GM12878 (cell line): Measurements from ENCODE around the gene FBXL14. TPM values are rescaled to one million over a fixed set of nuclear protein-coding genes. Genes with fewer than 3 reads are reported as not detected.

ENCODE experiments used
- BHLHE40 ChIP-seq, 2 experiments: fragments of 450-650 bp in 1 of 2; IDR thresholded peaks; 2 replicates each; pipeline ENCODE4 v1.6.1; 2011 to 2017; ENCODE audit warnings: low read depth in 2 of 2, borderline replicate concordance in 1 of 2, improper control_type of control experiment in 1 of 2, low read length in 1 of 2, mild to moderate bottlenecking in 1 of 2
- CUX1 ChIP-seq: IDR thresholded peaks from 2 replicates; pipeline ENCODE4 v1.6.1; 2012; ENCODE audit warnings: improper control_type of control experiment, low read depth, low read length; ENCODE audit not compliant: insufficient replicate concordance
- DPF2 ChIP-seq: fragments of 450-650 bp; IDR thresholded peaks from 2 replicates; pipeline ENCODE4 v1.6.1; 2017; ENCODE audit warnings: mild to moderate bottlenecking
- EED ChIP-seq: sonication (generic); IDR thresholded peaks from 2 replicates; pipeline ENCODE4 v1.6.1; 2016; ENCODE audit warnings: antibody characterized with exemption, low read depth
- FOS ChIP-seq: IDR thresholded peaks from 3 replicates; pipeline ENCODE4 v1.6.1; 2011; ENCODE audit warnings: borderline replicate concordance; ENCODE audit not compliant: insufficient read length; ENCODE audit errors: extremely low read depth
- HDAC2 ChIP-seq: fragments of 200-600 bp; sonication (generic); IDR thresholded peaks from 2 replicates; pipeline ENCODE4 v1.6.1; 2017
- JUND ChIP-seq: IDR thresholded peaks from 2 replicates; pipeline ENCODE4 v1.6.1; 2012; ENCODE audit warnings: low read depth, mild to moderate bottlenecking, low read length, improper control_type of control experiment, moderate library complexity
- MLLT1 ChIP-seq: fragments of 450-650 bp; IDR thresholded peaks from 2 replicates; pipeline ENCODE4 v1.6.1; 2016; ENCODE audit warnings: mild to moderate bottlenecking
- MTA2 ChIP-seq: fragments of 450-650 bp; IDR thresholded peaks from 2 replicates; pipeline ENCODE4 v1.6.1; 2016; ENCODE audit warnings: low read depth, mild to moderate bottlenecking, moderate library complexity
- NFYA ChIP-seq: IDR thresholded peaks from 2 replicates; pipeline ENCODE4 v1.6.1; 2011; ENCODE audit warnings: low read depth, mild to moderate bottlenecking, low read length, improper control_type of control experiment, borderline replicate concordance
- NFYB ChIP-seq: IDR thresholded peaks from 2 replicates; pipeline ENCODE4 v1.6.1; 2011; ENCODE audit warnings: low read depth, mild to moderate bottlenecking, low read length, improper control_type of control experiment, moderate library complexity; ENCODE audit not compliant: insufficient read depth
- POU2F2 ChIP-seq: IDR thresholded peaks from 3 replicates; pipeline ENCODE4 v1.6.1; 2011; ENCODE audit warnings: low read depth, mild to moderate bottlenecking, low read length, borderline replicate concordance
- RCOR1 ChIP-seq: conservative IDR thresholded peaks from 2 replicates; pipeline ENCODE4 v1.6.1; 2012; ENCODE audit warnings: low read depth, low read length, improper control_type of control experiment
- RELA ChIP-seq: fragments of 450-650 bp; IDR thresholded peaks from 2 replicates; pipeline ENCODE4 v1.8.0; 2014; ENCODE audit warnings: borderline replicate concordance; ENCODE audit not compliant: partially characterized antibody
- SREBF1 ChIP-seq: IDR thresholded peaks from 2 replicates; pipeline ENCODE4 v1.6.1; 2012; ENCODE audit warnings: mild to moderate bottlenecking, low read length
- TAF1 ChIP-seq: IDR thresholded peaks from 2 replicates; pipeline ENCODE4 v1.6.1; 2011; ENCODE audit warnings: mild to moderate bottlenecking, low read depth, low read length, borderline replicate concordance
- polyA plus RNA-seq, 11 experiments: library from polyadenylated mRNA; depleted of rRNA in 4 of 11; unstranded in 6 of 11; stranded (reverse) in 5 of 11; fragments of >200 nt; fragmentation: Nextera tagmentation in 4 of 11; fragmentation: Illumina TruSeq in 1 of 11; extraction: Ambion mirVana in 4 of 11; extraction: Trizol in 1 of 11; gene quantifications; 1 replicate in 1 of 11; 2 replicates in 10 of 11; pipeline versions ENCODE4 v1.2.1 to v1.2.3, GENCODE V29; 2011 to 2016; ENCODE audit warnings: inconsistent platforms in 2 of 11, missing spikeins in 2 of 11, low read depth in 1 of 11
- total RNA-seq, 4 experiments: library from RNA; depleted of rRNA in 3 of 4; stranded (reverse); fragments of >200 nt in 3 of 4; fragmentation: Illumina TruSeq in 1 of 4; extraction: Trizol in 1 of 4; gene quantifications; 2 replicates each; pipeline versions ENCODE4 v1.2.1 to v1.2.3, GENCODE V29; 2013 to 2021

Gene FBXL14
- total and polyA plus RNA-seq, 10 of the 15 experiments (the other 5 are each of a cell fraction or from before 2014, with no cell fraction given): 0.44 to 19.0 (median 2.9) TPM

- 0 out of 2 replicates have a peak, but pooled peaks have one; percentile 37 for TF ChIP-seq MLLT1
- 0 out of 2 replicates have a peak, but pooled peaks have one; percentile 15 for TF ChIP-seq NFYB
- TF ChIP-seq JUND: no peak
- no peak for TF ChIP-seq SREBF1
- no peak for TF ChIP-seq BHLHE40 (IDR thresholded peaks at IDR 0.05; ENCODE audit: borderline replicate concordance in 1 of 2, low read depth in 2 of 2, low read length in 1 of 2)
- TF ChIP-seq FOS: no peak
- no peak for TF ChIP-seq DPF2
- TF ChIP-seq POU2F2: 0 out of 3 replicates have a peak, but pooled peaks have one; percentile 22
- peak; percentile 76; the same call in 1 of the 2 replicates for TF ChIP-seq EED
- TF ChIP-seq CUX1: no peak
- no peak for TF ChIP-seq RELA
- TF ChIP-seq NFYA: no peak
- TF ChIP-seq TAF1: 0 out of 2 replicates have a peak, but pooled peaks have one; percentile 40
- no peak for TF ChIP-seq RCOR1
- TF ChIP-seq HDAC2: no peak
- 0 out of 2 replicates have a peak, but pooled peaks have one; percentile 26 for TF ChIP-seq MTA2
These were observed 22.1 kb upstream of the FBXL14 start (continued) for GRCh38 chr12:1616233-1617066.
